GM21576 (cell line): ENCODE measurements around the gene DCHS2.

Experiments
- ATAC-seq: cut with Tn5 transposase; IDR thresholded peaks from one replicate; pipeline ENCODE4 v1.9.1; 2021; ENCODE audit warnings: mild to moderate bottlenecking, moderate library complexity; ENCODE audit not compliant: unreplicated experiment

The DCHS2 gene

DNA sequence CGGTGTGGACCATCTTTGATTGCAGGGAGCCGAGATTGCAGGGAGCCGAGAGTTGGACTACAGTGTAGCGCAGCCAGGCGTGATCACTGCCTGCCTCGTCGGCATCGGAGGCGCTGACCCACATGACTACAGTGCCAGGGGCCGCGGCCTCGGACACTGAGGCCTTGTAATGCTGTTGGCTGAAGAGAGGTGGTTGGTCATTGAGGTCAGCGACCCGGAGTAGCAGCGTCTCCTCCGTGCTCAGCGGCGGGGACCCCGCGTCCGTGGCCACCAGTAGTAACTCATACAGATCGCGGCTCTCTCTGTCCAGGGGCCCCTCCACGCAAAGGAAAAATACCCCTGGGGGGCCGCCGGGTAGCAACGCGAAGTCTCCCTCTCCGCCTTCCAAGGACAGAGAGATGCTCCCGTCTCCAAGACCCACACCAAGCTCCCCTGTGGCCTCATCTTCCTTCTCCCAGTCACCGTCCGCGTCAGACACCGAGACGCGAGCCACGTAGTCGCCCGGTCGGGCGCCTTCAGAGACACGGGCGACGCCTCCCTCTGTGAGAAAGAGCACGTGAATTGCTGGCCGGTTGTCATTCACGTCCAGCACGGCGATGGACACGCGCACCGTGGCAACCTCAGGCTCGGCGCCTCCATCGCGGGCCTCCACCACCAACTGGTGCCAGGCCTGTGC is 1.9 kb downstream of the DCHS2 start:
- no peak for ATAC-seq

GRCh38 chr4:154487145-154487544 is 4.5 kb downstream of the DCHS2 start:
- no peak for ATAC-seq

DNA sequence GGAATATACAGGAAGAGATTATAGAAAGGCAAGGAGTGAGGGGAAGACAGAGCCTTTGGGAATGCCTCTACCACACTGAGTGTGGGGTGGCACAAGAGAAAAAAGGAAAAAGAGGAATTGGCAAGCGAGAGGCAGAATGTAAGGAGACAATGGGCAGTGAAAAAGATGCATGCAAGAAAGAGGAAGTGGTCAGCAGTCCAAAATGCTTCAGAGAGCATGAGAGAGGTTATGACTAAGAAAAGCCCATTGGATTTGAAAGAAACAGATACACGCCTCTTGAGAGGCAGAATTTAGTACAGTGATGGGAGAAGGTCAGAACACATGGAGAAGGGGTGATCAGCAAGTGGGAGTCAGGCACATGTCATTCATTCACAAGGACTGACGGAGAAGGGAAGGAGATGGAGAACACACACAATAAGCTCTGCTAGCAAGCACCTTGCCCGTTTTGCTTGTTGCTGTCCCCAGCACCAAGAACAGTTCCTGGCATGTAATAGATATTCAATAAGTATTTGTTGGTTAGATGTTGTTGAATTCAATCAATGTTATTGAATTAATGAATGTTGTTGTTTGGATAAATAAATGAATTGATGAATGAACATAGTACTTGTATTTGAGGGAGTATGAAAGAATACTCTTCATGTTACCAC is 6.3 kb downstream of the DCHS2 start:
- peak; percentile 95 for ATAC-seq

GRCh38 chr4:154478547-154478946 is 13.1 kb downstream of the DCHS2 start:
- ATAC-seq: peak; percentile 33

- ATAC-seq: peak; percentile 78
Observed at GRCh38 chr4:154478128-154478527, 13.5 kb downstream of the DCHS2 start.

GRCh38 chr4:154476232-154476631 is 15.4 kb downstream of the DCHS2 start:
- no peak for ATAC-seq

DNA sequence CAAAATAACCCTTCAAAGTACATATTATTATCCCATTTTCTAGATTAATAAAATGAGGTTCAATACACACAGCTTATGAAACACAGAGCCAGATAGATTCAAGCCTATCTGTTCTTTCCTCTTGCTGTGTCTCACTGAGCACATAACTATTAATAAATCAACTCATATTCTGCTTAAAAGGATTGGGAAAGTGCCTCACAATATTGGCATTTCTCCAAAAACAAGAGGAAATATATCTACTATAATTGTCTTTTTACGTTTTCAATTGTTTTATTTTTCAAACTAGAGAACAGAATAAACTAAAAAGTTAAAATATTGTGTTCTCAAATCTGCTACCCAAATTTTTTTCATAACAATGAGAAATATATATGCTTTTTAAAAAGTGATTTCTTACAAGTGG is 15.8 kb downstream of the DCHS2 start:
- no peak for ATAC-seq

DNA sequence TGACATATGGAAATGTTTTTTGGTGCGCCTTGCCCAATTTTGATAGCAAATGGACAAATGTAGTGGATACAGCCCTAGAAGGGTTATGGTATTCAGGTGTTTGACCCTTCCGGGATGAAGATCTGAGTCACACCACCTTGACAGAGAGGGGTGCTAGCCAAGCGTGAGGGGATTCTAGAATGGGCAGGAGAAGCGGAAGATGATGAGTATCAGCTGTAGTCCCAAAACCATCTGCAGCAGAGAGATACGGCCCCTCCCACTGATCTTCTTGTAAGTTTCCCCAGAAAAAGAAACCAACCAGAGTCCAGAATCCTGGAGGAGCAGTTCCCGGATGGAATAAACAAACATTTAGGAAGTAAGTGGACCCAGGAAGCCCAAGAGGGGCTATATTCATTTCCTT is 18.1 kb downstream of the DCHS2 start:
- ATAC-seq: no peak

GRCh38 chr4:154472858-154473257 is 18.7 kb downstream of the DCHS2 start:
- ATAC-seq: no peak

- peak; percentile 69 for ATAC-seq
Observed at GRCh38 chr4:154471526-154472331, 19.9 kb downstream of the DCHS2 start.

- ATAC-seq: peak; percentile 61
Observed at GRCh38 chr4:154471032-154471431, 20.6 kb downstream of the DCHS2 start.

DNA sequence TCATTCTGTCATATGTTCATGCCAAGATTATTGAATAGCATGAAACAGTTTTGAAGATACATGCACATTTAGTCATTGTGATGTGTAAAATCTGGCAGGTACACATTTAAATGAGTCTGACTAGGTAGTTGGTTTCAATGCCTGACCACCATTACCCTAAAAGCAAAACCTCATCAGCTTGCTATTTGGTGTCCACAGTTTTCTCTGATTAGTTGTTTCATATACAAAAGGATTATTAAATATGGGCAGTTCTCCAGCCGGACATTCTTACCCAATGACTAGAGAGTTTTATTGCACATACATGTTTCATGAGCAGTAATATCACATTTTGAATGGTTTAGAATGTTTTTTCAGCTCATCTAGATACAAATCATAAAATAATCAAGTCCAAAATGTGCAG is 23.7 kb downstream of the DCHS2 start:
- ATAC-seq: no peak

DNA sequence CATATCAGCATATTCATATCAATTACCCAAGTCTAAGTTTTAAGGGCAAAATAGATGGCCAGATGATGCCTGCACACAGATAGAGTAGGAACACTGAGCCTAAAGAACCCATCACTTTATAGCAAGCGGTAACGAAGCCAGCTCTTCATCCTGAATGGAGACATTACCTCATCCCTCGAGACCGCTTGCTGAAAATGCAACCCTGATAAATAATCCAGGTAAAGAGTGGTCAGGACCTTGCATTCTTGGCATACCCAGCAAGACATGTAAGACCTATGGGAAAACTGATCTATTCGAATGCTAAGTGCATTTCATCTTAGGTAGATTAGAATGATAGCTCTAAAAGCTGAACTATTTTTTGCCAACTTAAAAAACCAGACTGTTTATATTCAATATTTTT is 25.3 kb downstream of the DCHS2 start:
- ATAC-seq: no peak

- no peak for ATAC-seq
Observed at GRCh38 chr4:154465085-154465484, 26.5 kb downstream of the DCHS2 start.

GRCh38 chr4:154464654-154465053 is 26.9 kb downstream of the DCHS2 start:
- ATAC-seq: no peak

GRCh38 chr4:154462081-154462810 is 29.4 kb downstream of the DCHS2 start:
- no peak for ATAC-seq

DNA sequence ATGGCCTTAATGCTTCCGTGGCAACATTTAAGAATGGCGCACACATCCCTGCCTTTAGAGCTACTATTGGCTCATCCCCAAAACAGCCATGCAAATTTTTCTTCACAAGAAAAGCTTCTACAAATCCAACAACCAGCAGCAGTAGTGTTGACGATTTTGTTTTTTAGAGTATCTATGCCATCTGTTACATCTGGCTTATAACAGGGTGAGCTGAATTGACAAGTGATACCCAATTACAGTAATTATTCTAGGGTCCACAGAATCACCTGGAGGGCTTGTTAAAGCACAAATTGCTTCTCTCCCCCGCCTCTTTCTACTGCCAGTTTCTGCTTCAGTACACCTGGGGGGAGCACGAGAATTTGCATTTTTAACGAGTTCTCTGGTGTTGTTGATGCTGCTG is 34.1 kb downstream of the DCHS2 start:
- ATAC-seq: no peak

- no peak for ATAC-seq
Observed at GRCh38 chr4:154456889-154457288, 34.7 kb downstream of the DCHS2 start.

GRCh38 chr4:154456240-154456639 is 35.4 kb downstream of the DCHS2 start:
- no peak for ATAC-seq

GRCh38 chr4:154455111-154455510 is 36.5 kb downstream of the DCHS2 start:
- no peak for ATAC-seq

GRCh38 chr4:154454710-154455109 is 36.9 kb downstream of the DCHS2 start:
- ATAC-seq: no peak
